GM06990 (cell line): Measurements from ENCODE around the gene MTCH2.

Experiments used
- DNase-seq: peaks from one replicate; pipeline ENCODE4 v3.0.0-alpha.2; 2011; ENCODE audit not compliant: insufficient read length; ENCODE audit errors: extremely low read depth
- H3K27me3 ChIP-seq: replicated peaks from 2 replicates; pipeline ENCODE4 v1.6.0; 2011; ENCODE audit warnings: low read length; ENCODE audit not compliant: control insufficient read depth, insufficient read depth
- H3K36me3 ChIP-seq: 2 replicates; pipeline ENCODE4 v1.5.1; 2011; ENCODE audit warnings: low read length; ENCODE audit not compliant: control insufficient read depth, insufficient read depth
- H3K4me3 ChIP-seq: replicated peaks from 2 replicates; pipeline ENCODE4 v1.5.1; 2011; ENCODE audit warnings: low read depth, mild to moderate bottlenecking, control low read depth, low read length
- CTCF ChIP-seq: IDR thresholded peaks from 2 replicates; pipeline ENCODE4 v1.5.1; 2011; ENCODE audit warnings: low read length, control low read depth, mild to moderate bottlenecking, inconsistent platforms; ENCODE audit not compliant: insufficient read depth, poor library complexity, severe bottlenecking

The MTCH2 gene

DNA sequence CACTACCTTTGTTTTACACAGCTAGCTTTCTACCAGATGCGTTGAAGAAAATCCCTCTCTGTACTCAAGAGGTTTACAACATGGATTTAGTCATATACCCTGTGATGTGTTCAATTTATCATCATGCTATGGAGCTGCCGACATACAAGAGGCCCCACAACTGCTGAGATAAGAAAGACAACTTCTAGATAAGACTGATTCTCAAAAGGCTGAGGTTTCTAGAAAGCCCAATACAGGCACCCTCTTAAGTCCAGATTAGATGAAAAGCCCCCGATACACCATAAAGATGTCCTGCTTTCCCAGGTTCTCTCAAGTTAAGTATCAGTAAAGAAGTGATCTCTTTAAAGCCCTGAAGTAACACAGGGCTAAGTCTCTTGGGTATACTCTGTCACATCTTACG lies 14.3 kb downstream of the MTCH2 start:
- peaks cover 12% of the 10 kb centered on the region for H3K36me3 ChIP-seq
- no peak overlapping the region for H3K4me3 ChIP-seq
- TF ChIP-seq CTCF, result no peak
- H3K27me3 ChIP-seq, result no peaks in the 10 kb centered on the region
- DNase-seq, result no peak

- peaks cover 14% of the 10 kb centered on the region for H3K36me3 ChIP-seq
- no peak for DNase-seq
- H3K4me3 ChIP-seq, result no peak overlapping the region
- TF ChIP-seq CTCF, result no peak
- no peaks in the 10 kb centered on the region for H3K27me3 ChIP-seq
These were observed 16.1 kb downstream of the MTCH2 start for GRCh38 chr11:47626234-47626633.

DNA sequence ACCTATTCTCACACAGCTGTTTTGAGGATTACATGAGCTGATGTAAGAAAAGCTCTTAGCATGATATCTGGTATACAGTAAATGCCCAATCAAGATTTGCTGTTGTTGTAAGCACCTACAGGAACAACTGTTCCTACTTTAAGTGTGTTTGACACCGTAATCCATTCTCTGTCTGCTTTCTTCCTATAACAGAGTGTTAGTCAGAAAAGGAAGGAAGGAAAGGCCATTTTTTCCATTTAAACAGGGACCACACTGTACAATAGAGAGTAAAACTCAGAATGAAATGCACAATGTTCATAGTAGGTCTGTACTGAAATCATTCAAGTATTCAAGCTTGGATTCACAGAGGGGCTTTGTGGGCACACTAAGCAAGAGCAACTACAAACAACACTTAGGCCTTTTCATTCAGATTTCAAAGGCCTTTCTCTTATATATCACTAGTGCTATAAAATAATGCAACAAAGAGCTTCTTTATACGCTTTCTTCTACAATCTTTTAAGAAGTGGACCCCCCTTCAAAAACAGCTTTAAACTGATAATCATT lies 21.5 kb downstream of the MTCH2 start:
- no peak for DNase-seq
- no peaks in the 10 kb centered on the region for H3K27me3 ChIP-seq
- TF ChIP-seq CTCF, result no peak
- H3K36me3 ChIP-seq, result peaks cover 13% of the 10 kb centered on the region
- H3K4me3 ChIP-seq, result no peak overlapping the region

GRCh38 chr11:47617417-47617809 lies 24.9 kb downstream of the MTCH2 start:
- TF ChIP-seq CTCF, result no peak
- H3K27me3 ChIP-seq, result no peaks in the 10 kb centered on the region
- H3K4me3 ChIP-seq, result no peak overlapping the region
- peaks cover 7% of the 10 kb centered on the region for H3K36me3 ChIP-seq
- DNase-seq, result no peak

DNA sequence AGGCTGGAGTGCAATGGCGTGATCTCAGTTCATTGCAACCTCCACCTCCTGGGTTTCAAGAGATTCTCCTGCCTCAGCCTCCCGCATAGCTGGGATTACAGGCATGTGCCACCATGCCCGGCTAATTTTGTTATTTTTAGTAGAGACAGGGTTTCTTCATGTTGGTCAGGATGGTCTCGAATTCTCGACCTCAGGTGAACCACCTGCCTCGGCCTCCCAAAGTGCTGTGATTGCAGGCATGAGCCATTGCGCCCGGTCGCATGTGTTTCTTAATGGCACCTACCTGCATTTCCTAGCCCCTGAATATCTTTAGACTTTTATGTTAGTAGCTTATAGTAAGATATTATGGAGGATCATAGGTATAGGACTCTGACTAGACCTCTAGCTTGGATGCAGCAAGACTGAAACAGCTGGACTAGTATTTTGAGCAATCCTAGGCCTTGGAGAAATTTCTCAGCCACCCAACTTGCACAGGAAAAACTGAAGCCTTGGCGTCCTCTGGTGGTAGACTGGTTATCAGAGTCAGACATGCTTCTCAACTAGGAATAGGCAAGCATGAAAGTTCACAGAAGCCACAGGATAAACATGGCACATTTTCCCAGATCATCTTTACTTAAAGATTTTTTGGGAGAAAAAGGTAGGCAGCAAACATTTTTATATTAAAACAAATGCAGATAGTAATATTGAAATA lies 25.5 kb downstream of the MTCH2 start:
- H3K36me3 ChIP-seq, result peaks cover 4% of the 10 kb centered on the region
- H3K27me3 ChIP-seq, result no peaks in the 10 kb centered on the region
- no peak for DNase-seq
- TF ChIP-seq CTCF, result peak; percentile 78
- H3K4me3 ChIP-seq, result no peak overlapping the region
